Activated T-cell treated with anti-CD3 and anti-CD28 coated beads, Interleukin-2, amount 50 U/mL, for 1 hour (primary cell): ENCODE measurements around the gene HDHD5.
"Not testable (repeated sequence)": the region's sequence is repeated elsewhere in the genome, so short reads cannot be mapped to it uniquely, and the experiment has no call there.

Experiments
- DNase-seq: peaks from one replicate; pipeline ENCODE4 v3.0.0-alpha.2; 2020

Gene HDHD5

DNA sequence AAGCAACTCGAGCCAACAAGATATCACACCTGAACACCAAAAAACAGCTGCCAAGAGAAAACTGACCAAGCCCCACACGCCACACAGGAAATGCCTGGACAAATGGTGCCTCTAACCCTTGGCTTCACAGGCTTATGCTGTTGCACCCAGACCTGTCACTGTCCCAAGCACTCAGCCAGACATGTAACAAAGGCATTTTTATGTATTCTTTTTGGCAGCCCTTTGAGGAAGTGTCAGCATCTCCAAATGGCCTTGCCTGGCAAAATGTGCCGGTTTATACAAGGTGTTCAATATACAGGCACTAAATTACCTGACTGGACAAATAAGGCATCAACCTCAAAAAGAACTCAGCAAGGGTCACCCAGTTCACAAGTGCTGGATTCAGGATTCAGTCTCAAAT, 6.1 kb downstream of the HDHD5 start:
- DNase-seq = no peak

- no peak for DNase-seq
Observed at GRCh38 chr22:17152340-17152739, 6.7 kb downstream of the HDHD5 start.

GRCh38 chr22:17149076-17149815, 9.8 kb downstream of the HDHD5 start:
- DNase-seq = no peak

DNA sequence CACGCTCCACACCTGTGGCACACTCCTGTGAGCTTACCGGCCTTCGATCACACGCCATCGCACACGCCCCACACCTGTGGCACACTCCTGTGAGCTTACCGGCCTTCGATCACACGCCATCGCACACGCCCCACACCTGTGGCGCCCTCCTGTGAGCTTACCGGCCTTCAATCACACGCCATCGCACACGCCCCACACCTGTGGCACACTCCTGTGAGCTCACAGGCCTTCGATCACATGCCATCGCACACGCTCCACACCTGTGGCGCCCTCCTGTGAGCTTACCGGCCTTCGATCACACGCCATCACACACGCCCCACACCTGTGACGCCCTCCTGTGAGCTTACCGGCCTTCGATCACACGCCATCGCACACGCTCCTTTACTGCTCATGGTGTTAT, 11.6 kb downstream of the HDHD5 start:
- DNase-seq = not testable (repeated sequence)

- no peak for DNase-seq
Observed at GRCh38 chr22:17145021-17145680, 13.9 kb downstream of the HDHD5 start.

DNA sequence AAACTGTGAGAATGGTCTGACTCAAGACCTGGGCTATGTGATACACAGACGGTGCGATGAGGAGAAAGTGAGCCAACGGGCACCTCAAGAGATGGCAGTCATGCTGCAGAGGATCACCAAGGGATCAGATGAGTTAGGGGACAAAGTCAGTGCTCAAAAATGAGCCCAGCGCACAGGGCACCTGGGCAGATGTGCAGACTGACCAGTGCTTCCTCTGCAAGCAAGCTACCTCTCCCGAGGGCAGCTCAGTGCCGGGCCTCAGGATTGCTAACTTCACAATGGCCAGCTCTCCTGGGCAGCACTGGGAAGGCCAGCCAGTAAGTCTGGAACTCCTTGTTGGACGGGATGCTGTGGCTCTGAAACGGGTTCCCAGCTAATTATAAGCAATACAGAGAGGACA, 15.3 kb downstream of the HDHD5 start:
- DNase-seq = no peak

DNA sequence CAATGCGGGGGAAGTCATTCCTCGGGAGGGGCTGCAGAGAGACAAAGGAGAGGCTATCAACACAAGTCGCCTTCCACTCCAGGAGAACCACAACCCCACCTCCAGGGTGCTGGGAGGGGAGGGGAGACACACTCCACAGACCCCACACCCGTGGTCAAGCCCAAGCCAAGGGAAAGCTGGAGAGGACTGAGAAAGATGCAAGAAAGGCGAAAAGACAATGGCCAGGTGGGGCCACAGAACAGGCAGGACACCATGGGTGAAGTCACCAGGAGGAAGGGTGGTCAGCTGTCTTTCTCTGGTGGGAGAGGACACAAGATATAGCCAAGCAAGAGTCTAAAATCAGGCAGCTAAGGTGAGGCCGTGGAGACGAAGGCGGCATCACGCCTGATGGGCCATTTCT, 16.0 kb downstream of the HDHD5 start:
- no peak for DNase-seq

DNA sequence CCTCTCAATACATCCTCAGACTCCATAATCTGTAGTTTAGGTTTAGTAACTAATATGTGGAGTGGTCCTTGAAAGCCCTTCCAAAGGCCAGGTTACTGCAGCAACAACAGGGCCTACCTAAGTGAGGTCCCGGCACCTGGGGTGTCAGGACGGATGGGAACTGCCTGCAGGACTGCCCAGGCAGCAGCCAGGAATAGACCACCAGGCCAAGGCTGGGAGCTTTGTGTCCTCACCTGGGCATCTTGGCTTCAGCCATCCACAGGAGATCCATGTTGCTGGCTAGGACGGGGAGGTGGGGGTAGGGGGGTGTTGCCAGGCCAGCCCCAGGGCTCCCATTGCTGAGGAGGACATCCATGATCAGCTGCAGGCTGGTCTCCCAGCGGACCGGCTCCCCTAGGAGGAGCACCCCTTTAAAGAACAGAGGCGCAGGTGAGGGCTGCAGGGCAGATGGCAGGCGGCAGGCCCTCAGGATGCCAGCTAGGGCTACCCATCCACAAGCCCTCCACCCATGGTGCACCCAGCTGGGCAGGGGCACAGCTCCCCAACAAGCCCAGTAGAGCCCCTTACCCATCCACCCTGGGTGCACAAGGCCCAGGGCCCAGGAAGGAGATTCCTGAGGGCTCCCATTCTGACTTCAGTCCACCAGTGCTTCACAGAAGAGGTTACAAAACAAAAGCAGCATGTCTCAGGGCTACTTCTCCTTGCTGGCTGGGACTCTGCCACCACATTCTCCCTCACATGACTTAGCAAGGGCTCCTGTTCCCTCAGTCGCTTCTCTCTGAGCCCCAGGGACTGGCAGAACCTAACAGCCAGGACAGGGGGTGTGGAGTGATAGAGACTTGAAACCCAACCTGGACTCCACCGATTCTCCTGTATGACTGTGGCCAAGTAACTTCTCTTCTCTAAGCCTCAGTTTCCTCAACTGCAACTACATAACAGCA, 18.0 kb downstream of the HDHD5 start:
- no peak for DNase-seq

GRCh38 chr22:17140022-17140421, 19.1 kb downstream of the HDHD5 start:
- DNase-seq = no peak

GRCh38 chr22:17138513-17138912, 20.6 kb downstream of the HDHD5 start:
- no peak for DNase-seq

GRCh38 chr22:17137861-17138425, 21.1 kb downstream of the HDHD5 start:
- DNase-seq = no peak

GRCh38 chr22:17137170-17137569, 21.9 kb downstream of the HDHD5 start:
- DNase-seq = no peak

GRCh38 chr22:17135153-17135760, 23.8 kb downstream of the HDHD5 start:
- no peak for DNase-seq

DNA sequence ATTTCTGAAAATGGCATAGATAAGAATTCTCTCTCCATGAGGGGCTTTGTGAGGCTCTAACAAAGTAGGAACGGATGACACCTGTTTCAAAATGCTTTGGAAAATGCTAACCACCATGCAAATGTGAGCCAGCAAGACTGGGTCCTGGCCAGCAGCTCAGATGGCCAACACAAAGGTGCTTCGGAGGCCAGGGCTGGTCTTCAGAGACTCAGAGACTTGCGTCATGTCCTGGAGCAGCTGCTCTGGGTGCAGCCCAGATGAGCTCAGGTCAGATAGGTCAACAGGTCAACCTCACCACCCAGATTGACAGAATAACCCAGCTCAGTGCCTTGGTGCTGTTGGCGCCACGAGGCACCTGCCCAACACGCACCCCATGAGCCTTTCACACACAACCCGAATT, 25.9 kb downstream of the HDHD5 start:
- DNase-seq = no peak

DNA sequence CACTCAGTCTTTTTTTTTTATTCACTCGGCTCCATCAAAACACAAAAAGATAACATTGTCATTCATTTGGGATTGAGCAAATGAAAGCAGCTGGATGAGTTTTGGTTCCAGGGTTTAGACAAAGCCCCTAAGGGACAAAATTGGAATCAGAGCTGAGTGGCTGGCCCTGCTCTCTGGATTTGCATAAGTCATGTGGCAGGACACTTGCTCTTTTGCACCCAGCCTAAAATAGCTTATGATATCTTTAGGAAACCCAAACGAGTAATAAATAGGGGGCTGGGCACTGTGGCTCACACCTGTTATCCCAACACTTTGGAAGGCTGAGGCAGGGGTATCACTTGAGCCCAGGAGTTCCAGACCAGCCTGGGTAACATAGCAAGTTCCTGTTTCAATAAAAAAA, 27.0 kb downstream of the HDHD5 start:
- no peak for DNase-seq

DNA sequence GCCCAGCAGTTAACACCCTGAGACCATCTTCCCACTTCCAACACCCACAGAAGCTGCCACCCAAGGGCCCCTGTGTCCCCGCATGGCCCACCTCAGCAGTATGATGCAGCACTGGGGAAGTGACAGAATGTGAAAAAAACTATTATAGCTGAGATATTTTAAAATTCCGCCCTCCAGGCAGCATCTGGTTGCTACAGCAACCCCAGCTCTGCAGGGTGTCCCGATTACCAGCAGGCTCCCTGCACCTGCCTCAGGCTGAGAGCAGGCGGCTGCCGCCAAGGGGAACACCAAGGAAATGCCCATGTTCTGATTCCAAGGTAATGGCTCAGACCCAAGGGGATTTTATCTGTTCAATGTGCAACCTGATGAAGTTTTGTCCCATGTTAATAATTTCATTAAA, 27.4 kb downstream of the HDHD5 start:
- DNase-seq = no peak

GRCh38 chr22:17130199-17130598, 28.9 kb downstream of the HDHD5 start:
- no peak for DNase-seq

- peak; percentile 32 for DNase-seq
Observed at GRCh38 chr22:17121233-17122195, 37.6 kb downstream of the HDHD5 start, which contains the start of gene TMEM121B. TMEM121B (minus strand) TSS chr22:17121360; CDS start chr22:17121127, 233 bp downstream.

DNA sequence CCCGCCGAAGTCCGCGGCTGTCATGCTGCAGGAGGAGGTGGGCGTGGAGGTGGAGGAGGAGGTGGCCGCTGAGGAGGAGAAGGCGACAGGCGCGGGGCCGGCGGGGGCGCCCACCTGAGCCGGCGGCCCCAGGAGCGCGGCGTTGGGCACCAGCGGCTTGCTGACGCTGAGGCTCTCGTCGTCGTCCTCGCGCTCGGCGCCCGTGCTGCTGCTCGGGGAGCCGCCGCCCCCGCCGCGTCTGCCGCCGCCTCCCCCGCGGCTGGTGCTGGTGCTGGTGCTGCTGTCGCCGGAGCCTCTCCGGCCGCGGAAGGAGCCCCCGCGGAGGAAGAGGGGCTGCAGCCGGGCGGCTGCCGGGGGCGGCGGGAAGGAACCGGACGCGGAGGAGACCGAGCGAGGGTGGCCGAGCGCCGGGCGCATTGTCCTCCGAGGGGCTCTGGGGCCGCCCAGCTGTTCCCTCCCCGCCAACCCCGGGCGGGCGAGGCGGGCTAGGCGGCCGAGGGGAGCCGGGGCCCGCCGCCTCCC, 38.3 kb downstream of the HDHD5 start:
- peak; percentile 40 for DNase-seq

DNA sequence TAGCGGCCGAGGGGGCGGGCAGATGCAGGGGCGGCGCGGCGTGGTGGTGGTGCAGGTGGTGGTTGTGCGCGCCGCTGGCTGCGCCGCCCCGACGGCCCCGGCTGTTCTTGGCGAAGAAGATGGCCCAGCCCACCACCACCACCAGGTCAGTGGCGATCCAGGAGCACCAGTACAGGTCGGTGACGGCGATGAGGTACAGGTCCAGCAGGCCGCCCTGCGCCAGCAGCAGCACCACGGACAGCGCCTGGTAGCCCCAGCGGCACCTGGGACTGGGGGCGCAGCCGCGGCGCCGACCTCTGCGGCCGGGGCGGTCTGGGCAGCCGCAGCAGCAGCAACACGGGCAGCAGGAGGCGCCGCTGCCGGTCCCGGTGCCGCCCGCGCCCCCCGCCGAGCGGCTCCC, 38.8 kb downstream of the HDHD5 start:
- peak; percentile 71 for DNase-seq
